ENCODE data around the gene RPUSD3.
"Not testable (repeated sequence)": the region's sequence is repeated elsewhere in the genome, so short reads cannot be mapped to it uniquely, and the experiment has no call there.

Gene RPUSD3

GRCh38 chr3:9855594-9855993 is 11.8 kb upstream of the RPUSD3 start:
- no peak for TF ChIP-seq CTCF (IDR thresholded peaks at IDR 0.05; ENCODE audit: low read depth, low read length, missing control alignments)
- DNase-seq (ENCODE audit: extremely low read depth, low read depth), result no peak
- no peak overlapping the region for H3K4me3 ChIP-seq (replicated peaks; ENCODE audit: low read depth, low read length)

GRCh38 chr3:9854291-9854940 is 10.6 kb upstream of the RPUSD3 start:
- not testable (repeated sequence) for DNase-seq (ENCODE audit: extremely low read depth, low read depth)

DNA sequence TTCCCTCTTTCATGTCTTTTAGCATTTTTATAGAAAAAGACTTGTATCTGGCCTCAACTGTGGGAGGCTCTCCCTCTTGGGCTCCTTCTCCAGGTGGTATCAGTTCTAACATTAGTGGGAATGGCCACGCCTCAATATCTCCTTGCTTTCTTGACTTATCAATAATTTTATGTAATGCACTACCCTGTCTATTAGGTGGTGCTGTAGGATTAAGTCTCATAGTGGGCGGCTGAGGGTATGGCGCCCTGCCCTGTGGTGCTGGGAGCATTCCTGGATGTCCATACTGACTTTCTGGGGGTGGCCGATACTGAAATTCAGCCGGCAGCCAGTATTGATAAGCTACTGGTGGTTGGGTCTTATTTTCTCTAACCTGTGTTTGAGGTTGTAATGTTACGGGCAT is 8.7 kb upstream of the RPUSD3 start:
- H3K4me3 ChIP-seq (replicated peaks; ENCODE audit: low read depth, low read length), result no peak overlapping the region
- DNase-seq (ENCODE audit: extremely low read depth, low read depth), result no peak
- no peak for TF ChIP-seq CTCF (IDR thresholded peaks at IDR 0.05; ENCODE audit: low read depth, low read length, missing control alignments)

More at GRCh38 chr3:9854291-9854940, 10.6 kb upstream of the RPUSD3 start:
- H3K4me3 ChIP-seq (replicated peaks; ENCODE audit: low read depth, low read length), result not testable (repeated sequence)

DNA sequence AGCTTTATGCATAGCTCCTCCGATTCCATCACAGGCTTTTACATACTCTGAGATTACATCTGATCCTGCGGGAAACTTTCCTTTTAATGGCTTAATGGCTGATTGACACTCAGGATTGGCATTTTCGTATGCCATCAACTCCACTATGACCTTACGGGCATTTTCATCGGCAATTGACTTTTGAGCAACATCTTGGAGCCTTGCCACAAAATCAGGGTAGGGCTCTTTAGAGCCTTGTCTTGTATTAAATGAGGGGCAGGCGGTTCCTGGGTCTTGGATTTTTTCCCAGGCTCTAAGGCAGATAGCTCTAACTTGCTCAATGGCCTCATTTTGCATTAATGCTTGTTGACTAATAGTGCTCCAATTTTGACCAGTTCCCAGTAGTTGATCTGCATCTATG is 8.1 kb upstream of the RPUSD3 start:
- not testable (repeated sequence) for DNase-seq (ENCODE audit: extremely low read depth, low read depth); H3K4me3 ChIP-seq (replicated peaks; ENCODE audit: low read depth, low read length)

DNA sequence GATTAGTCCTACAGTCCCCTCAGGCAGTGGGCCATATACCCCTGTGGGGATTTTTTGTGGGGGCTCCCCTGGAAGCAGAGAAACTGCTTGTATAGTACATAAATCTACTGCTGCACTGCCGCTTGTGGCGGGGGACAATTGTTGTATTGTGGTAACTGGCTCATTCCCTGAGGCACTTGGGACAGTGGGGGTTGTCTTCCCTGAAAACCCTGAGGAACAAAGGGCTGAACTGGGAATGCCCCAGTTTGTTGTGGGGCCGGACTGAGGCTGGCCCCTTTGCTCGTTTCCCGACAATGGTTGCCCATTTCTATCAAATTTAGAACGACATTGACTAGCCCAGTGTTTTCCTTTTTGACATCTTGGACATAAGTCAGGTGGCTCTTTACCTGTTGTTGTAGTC is 7.6 kb upstream of the RPUSD3 start:
- not testable (repeated sequence) for DNase-seq (ENCODE audit: extremely low read depth, low read depth); H3K4me3 ChIP-seq (replicated peaks; ENCODE audit: low read depth, low read length)

- H3K4me3 ChIP-seq (replicated peaks; ENCODE audit: low read depth, low read length); DNase-seq (ENCODE audit: extremely low read depth, low read depth): not testable (repeated sequence)
- peak; percentile 47 for TF ChIP-seq CTCF (IDR thresholded peaks at IDR 0.05; ENCODE audit: low read depth, low read length, missing control alignments)
These were observed 5.1 kb upstream of the RPUSD3 start for GRCh38 chr3:9848860-9849259.

- not testable (repeated sequence) for DNase-seq (ENCODE audit: extremely low read depth, low read depth); H3K4me3 ChIP-seq (replicated peaks; ENCODE audit: low read depth, low read length)
These were observed 4.1 kb upstream of the RPUSD3 start for GRCh38 chr3:9847870-9848269.

- no peak for DNase-seq (ENCODE audit: extremely low read depth, low read depth)
- H3K4me3 ChIP-seq (replicated peaks; ENCODE audit: low read depth, low read length), result no peak overlapping the region
- TF ChIP-seq CTCF (IDR thresholded peaks at IDR 0.05; ENCODE audit: low read depth, low read length, missing control alignments), result no peak
These were observed 3.2 kb upstream of the RPUSD3 start for GRCh38 chr3:9846931-9847488.

GRCh38 chr3:9846231-9846630 is 2.4 kb upstream of the RPUSD3 start:
- TF ChIP-seq CTCF (IDR thresholded peaks at IDR 0.05; ENCODE audit: low read depth, low read length, missing control alignments), result no peak
- H3K4me3 ChIP-seq (replicated peaks; ENCODE audit: low read depth, low read length), result no peak overlapping the region
- no peak for DNase-seq (ENCODE audit: extremely low read depth, low read depth)
